Stimulated activated CD4-positive, alpha-beta T cell treated with anti-CD3 and anti-CD28 coated beads, TNF-alpha, amount 100 ng/mL, for 1 hour (primary cell): ENCODE results near the gene PLEKHG4.

Experiments
- DNase-seq, 3 donors: peaks; one replicate each; pipeline ENCODE4 v3.0.0-alpha.2; 2020; ENCODE audit warnings: low read depth in 3 of 3, low spot score in 1 of 3

The PLEKHG4 gene

GRCh38 chr16:67317853-67318252 lies 38.5 kb downstream of the PLEKHG4 start:
- no peak for DNase-seq

- no peak for DNase-seq
Measured at GRCh38 chr16:67326115-67326471, 46.8 kb downstream of the PLEKHG4 start.

GRCh38 chr16:67326472-67327309 lies 47.4 kb downstream of the PLEKHG4 start, which contains the start of the genes KCTD19 and LRRC36:
Gene KCTD19, minus strand, starts transcription at chr16:67326741. Its CDS starts 34 bp downstream, at chr16:67326707.
Gene LRRC36, plus strand, starts transcription at chr16:67326815. Its CDS starts 48 bp downstream, at chr16:67326863.
- peak in 2 of 3 donors; percentile 9 to 36 for DNase-seq

- no peak for DNase-seq
Measured at GRCh38 chr16:67327743-67328142, 48.4 kb downstream of the PLEKHG4 start.

- no peak for DNase-seq
Measured at GRCh38 chr16:67329901-67330300, 50.6 kb downstream of the PLEKHG4 start.

GRCh38 chr16:67333315-67333714 lies 54.0 kb downstream of the PLEKHG4 start:
- no peak for DNase-seq

GRCh38 chr16:67336116-67336515 lies 56.8 kb downstream of the PLEKHG4 start:
- no peak for DNase-seq

GRCh38 chr16:67336648-67337047 lies 57.3 kb downstream of the PLEKHG4 start:
- no peak for DNase-seq
